IMR-90 (cell line): ENCODE data around the gene RPL4.

Source experiments
- BHLHE40 ChIP-seq: fragments of 150-350 bp; IDR thresholded peaks from 2 replicates; pipeline ENCODE4 v1.6.1; 2016; ENCODE audit warnings: mild to moderate bottlenecking, low read depth, low read length
- CHD1 ChIP-seq: IDR thresholded peaks from 2 replicates; pipeline ENCODE4 v1.6.1; 2012; ENCODE audit warnings: low read depth, low read length, improper control_type of control experiment
- CTCF ChIP-seq: conservative IDR thresholded peaks from 2 replicates; pipeline ENCODE4 v1.5.1; 2012; ENCODE audit warnings: mild to moderate bottlenecking, low read depth, low read length, improper control_type of control experiment
- MAFK ChIP-seq: IDR thresholded peaks from 2 replicates; pipeline ENCODE4 v1.6.1; 2012; ENCODE audit warnings: low read depth, low read length, improper control_type of control experiment
- NFE2L2 ChIP-seq: fragments of 150-350 bp; IDR thresholded peaks from 2 replicates; pipeline ENCODE4 v1.6.1; 2016; ENCODE audit warnings: low read depth, mild to moderate bottlenecking, low read length
- POLR2A ChIP-seq: IDR thresholded peaks from 2 replicates; pipeline ENCODE4 v1.6.1; 2012; ENCODE audit warnings: mild to moderate bottlenecking, low read depth, low read length
- RFX5 ChIP-seq: IDR thresholded peaks from 2 replicates; pipeline ENCODE4 v1.8.0; 2012; ENCODE audit warnings: low read depth, mild to moderate bottlenecking, low read length, moderate library complexity

- TF ChIP-seq CTCF = no peak
- TF ChIP-seq BHLHE40 = no peak
- no peak for TF ChIP-seq CHD1
- no peak for TF ChIP-seq RFX5
- TF ChIP-seq NFE2L2 = no peak
- TF ChIP-seq MAFK = no peak
- no peak for TF ChIP-seq POLR2A
Observed at GRCh38 chr15:66482539-66482938, 22.1 kb downstream of the RPL4 start.
